K562 (cell line): ENCODE data around the gene GALNT15. TPM values are rescaled to one million over a fixed set of nuclear protein-coding genes. Genes with fewer than 3 reads are reported as not detected.

Experiments used
- ASH1L ChIP-seq: fragments of 450-650 bp; IDR thresholded peaks from 2 replicates; pipeline ENCODE4 v1.6.1; 2018; ENCODE audit warnings: borderline replicate concordance, mild to moderate bottlenecking, low read depth; ENCODE audit not compliant: partially characterized antibody
- CLOCK ChIP-seq: fragments of 250-450 bp; sonication (Bioruptor Pico); IDR thresholded peaks from 2 replicates; pipeline ENCODE4 v1.4.0; 2020; ENCODE audit warnings: mild to moderate bottlenecking, moderate library complexity, borderline replicate concordance
- GATAD2A ChIP-seq: fragments of 450-650 bp; IDR thresholded peaks from 2 replicates; pipeline ENCODE4 v1.6.1; 2017
- ILK ChIP-seq: fragments of 450-650 bp; IDR thresholded peaks from 2 replicates; pipeline ENCODE4 v1.6.1; 2016; ENCODE audit warnings: missing genetic modification characterization, low read depth, mild to moderate bottlenecking, missing compliant biosample characterization, moderate library complexity, borderline replicate concordance
- JUN ChIP-seq, 2 experiments: sonication (generic) in 1 of 2; formaldehyde crosslinking in 1 of 2; IDR thresholded peaks; 2 replicates each; pipeline versions ENCODE4 v1.6.1 to v1.8.0; 2012 to 2022; ENCODE audit warnings: borderline replicate concordance in 2 of 2, mild to moderate bottlenecking in 2 of 2, improper control_type of control experiment in 1 of 2, low read depth in 1 of 2, low read length in 1 of 2, missing genetic modification reagents in 1 of 2
- KLF1 ChIP-seq: fragments of 450-650 bp; IDR thresholded peaks from 2 replicates; pipeline ENCODE4 v1.6.1; 2016; ENCODE audit warnings: missing genetic modification characterization, missing compliant biosample characterization
- RREB1 ChIP-seq: fragments of 250-450 bp; sonication (Bioruptor Pico); IDR thresholded peaks from 2 replicates; pipeline ENCODE4 v1.4.0; 2020
- SAFB2 ChIP-seq: fragments of 200-400 bp; formaldehyde crosslinking; IDR thresholded peaks from 2 replicates; pipeline ENCODE4 v1.6.1; 2018; ENCODE audit warnings: borderline replicate concordance, low read length, low read depth, moderate library complexity; ENCODE audit not compliant: severe bottlenecking
- SAP30 ChIP-seq: fragments of 200-600 bp; sonication (generic); IDR thresholded peaks from 2 replicates; pipeline ENCODE4 v1.6.1; 2012; ENCODE audit warnings: borderline replicate concordance, low read depth, mild to moderate bottlenecking, moderate library complexity, low read length, control low read depth, inconsistent platforms; ENCODE audit not compliant: insufficient read depth, poor library complexity, severe bottlenecking
- TAF1 ChIP-seq: IDR thresholded peaks from 2 replicates; pipeline ENCODE4 v1.6.1; 2011; ENCODE audit warnings: mild to moderate bottlenecking, low read length, moderate library complexity; ENCODE audit not compliant: insufficient read depth, control insufficient read depth, severe bottlenecking; ENCODE audit errors: extremely low read depth
- TRIM24 ChIP-seq, 2 experiments: fragments of 450-650 bp; IDR thresholded peaks; 2 replicates each; pipeline ENCODE4 v1.6.1; 2016
- polyA plus RNA-seq, 8 experiments: library from polyadenylated mRNA; depleted of rRNA in 4 of 8; stranded (reverse) in 5 of 8; unstranded in 3 of 8; fragments of >200 nt; fragmentation: Nextera tagmentation in 2 of 8; fragmentation: Illumina TruSeq in 1 of 8; extraction: Ambion mirVana in 2 of 8; extraction: Trizol in 1 of 8; gene quantifications; 2 replicates each; pipeline versions ENCODE4 v1.2.1 to v1.2.3, GENCODE V29; 2011 to 2014; ENCODE audit warnings: inconsistent platforms in 1 of 8, missing spikeins in 1 of 8
- total RNA-seq, 7 experiments: library from RNA; depleted of rRNA in 6 of 7; stranded (reverse); fragments of >200 nt in 6 of 7; fragmentation: Illumina TruSeq in 2 of 7; extraction: Trizol in 2 of 7; gene quantifications; 2 replicates each; pipeline versions ENCODE4 v1.2.1 to v1.2.3, GENCODE V29; 2011 to 2021; ENCODE audit warnings: low replicate concordance in 1 of 7
- TF ChIP-seq, protein P1 (sequence below), 2 experiments: IDR thresholded peaks; 2 replicates each; pipeline ENCODE4 v1.6.1; 2011; ENCODE audit warnings: borderline replicate concordance in 1 of 2, control low read depth in 1 of 2, low read depth in 1 of 2, low read length in 1 of 2, mild to moderate bottlenecking in 1 of 2, mixed read lengths in 1 of 2, moderate library complexity in 1 of 2; ENCODE audit not compliant: insufficient read depth in 1 of 2, insufficient read length in 1 of 2, poor library complexity in 1 of 2, severe bottlenecking in 1 of 2; ENCODE audit errors: extremely low read depth in 1 of 2

GALNT15 gene
- total and polyA plus RNA-seq, 9 of the 15 experiments (the other 6 are each of a cell fraction or from before 2014, with no cell fraction given), result not detected

- TF ChIP-seq RREB1 (CRISPR knock-in tag) (peak; percentile 88), KLF1 (tag) (peak; percentile 98), ILK (tag) (no peak), ASH1L (no peak), CLOCK (CRISPR knock-in tag) (0 out of 2 replicates have a peak, but pooled peaks have one; percentile 43), SAFB2 (no peak), TRIM24 (IDR thresholded peaks at IDR 0.05) (peak in 1 of 2 experiments; percentile 54; a peak in 1 of 4 replicates), JUN (IDR thresholded peaks at IDR 0.05; ENCODE audit: borderline replicate concordance, low read depth, low read length) (peak; percentile 73), JUN (CRISPR knock-in tag; IDR thresholded peaks at IDR 0.05; ENCODE audit: borderline replicate concordance) (peak; percentile 91), TAF1 (peak; percentile 94), GATAD2A (no peak), SAP30 (peak; percentile 75)
- TF ChIP-seq, protein P1, sequence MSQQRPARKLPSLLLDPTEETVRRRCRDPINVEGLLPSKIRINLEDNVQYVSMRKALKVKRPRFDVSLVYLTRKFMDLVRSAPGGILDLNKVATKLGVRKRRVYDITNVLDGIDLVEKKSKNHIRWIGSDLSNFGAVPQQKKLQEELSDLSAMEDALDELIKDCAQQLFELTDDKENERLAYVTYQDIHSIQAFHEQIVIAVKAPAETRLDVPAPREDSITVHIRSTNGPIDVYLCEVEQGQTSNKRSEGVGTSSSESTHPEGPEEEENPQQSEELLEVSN (IDR thresholded peaks at IDR 0.05; ENCODE audit: borderline replicate concordance in 1 of 2, extremely low read depth in 1 of 2, insufficient read depth in 1 of 2, insufficient read length in 1 of 2, low read depth in 1 of 2, low read length in 1 of 2, poor library complexity in 1 of 2, severe bottlenecking in 1 of 2), result peak in 1 of 2 experiments; percentile 63
These were observed 90.4 kb downstream of the GALNT15 start, which contains the start of the genes DPH3 and OXNAD1 (continued) for GRCh38 chr3:16264708-16265454.
